Gastrocnemius medialis (tissue), 4 donors: ENCODE results near the gene GIGYF2.

Experiments
- CTCF ChIP-seq, 5 experiments: fragments of 450-650 bp in 3 of 5; fragments of 200-600 bp in 2 of 5; sonication (generic) in 2 of 5; IDR thresholded peaks in 4 of 5; conservative IDR thresholded peaks in 1 of 5; 1 replicate in 4 of 5; 2 replicates in 1 of 5; pipeline ENCODE4 v1.5.1; 2016 to 2019; ENCODE audit warnings: antibody characterized with exemption in 5 of 5, mild to moderate bottlenecking in 3 of 5, moderate library complexity in 3 of 5
- POLR2A ChIP-seq, 2 donors: fragments of 450-650 bp; IDR thresholded peaks; one replicate each; pipeline ENCODE4 v1.6.1; 2017; ENCODE audit warnings: antibody characterized with exemption in 2 of 2, mild to moderate bottlenecking in 2 of 2, moderate library complexity in 2 of 2

DNA sequence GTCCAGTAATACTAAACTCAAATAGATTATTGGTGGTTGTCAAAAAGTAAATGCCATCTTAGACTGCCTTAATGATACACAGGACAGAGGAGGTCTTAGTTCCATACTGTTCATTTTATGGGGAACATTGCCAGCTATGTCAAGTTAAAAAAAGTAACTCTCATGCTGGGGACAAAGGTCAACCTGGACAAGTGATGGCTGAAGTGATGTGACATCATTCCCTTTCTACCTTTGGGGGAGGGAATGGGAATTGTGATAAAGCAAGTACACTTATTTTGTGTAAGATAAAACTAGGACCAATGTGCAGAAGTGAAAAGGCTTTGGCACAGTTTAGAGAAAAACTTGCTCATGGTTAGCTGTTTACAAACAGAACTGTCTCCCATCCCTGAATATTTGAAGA lies 148.9 kb downstream of the GIGYF2 start:
- TF ChIP-seq CTCF (IDR thresholded peaks at IDR 0.05 in 4 of 5, conservative IDR thresholded peaks at IDR 0.05 in 1 of 5) (no peak), POLR2A (IDR thresholded peaks at IDR 0.05) (no peak)
